Activated CD4-positive, alpha-beta T cell treated with anti-CD3 and anti-CD28 coated beads for 36 hours (primary cell): ENCODE data around the gene CYBB. TPM values are rescaled to one million over a fixed set of nuclear protein-coding genes. Genes with fewer than 3 reads are reported as not detected.

Experiments
- ATAC-seq: fragments of 200-7000 bp; cut with Tn5 transposase; one replicate; pipeline ENCODE4 v1.10.0; 2021; ENCODE audit warnings: mild to moderate bottlenecking, moderate library complexity
- CTCF ChIA-PET: fragments of 350-600 bp; sonication (Branson Sonifier 250); formaldehyde crosslinking; loops from one replicate; lab custom pipeline; 2021; ENCODE audit warnings: antibody characterized with exemption; lab: Charles Lee
- POLR2A ChIA-PET: fragments of 350-600 bp; sonication (Branson Sonifier 250); formaldehyde crosslinking; loops from one replicate; lab custom pipeline; 2021; ENCODE audit warnings: antibody characterized with exemption, inconsistent platforms; lab: Charles Lee
- DNase-seq: peaks from one replicate; pipeline ENCODE4 v3.0.0-alpha.2; 2020
- H3K27ac Mint-ChIP-seq: one replicate; pipeline ENCODE4 v1.8.0; 2021; ENCODE audit warnings: mixed read lengths
- H3K27me3 Mint-ChIP-seq: one replicate; pipeline ENCODE4 v1.8.0; 2021; ENCODE audit warnings: mixed read lengths
- H3K36me3 Mint-ChIP-seq: one replicate; pipeline ENCODE4 v1.8.0; 2021; ENCODE audit warnings: low read depth, mixed read lengths
- H3K4me1 Mint-ChIP-seq: one replicate; pipeline ENCODE4 v1.8.0; 2021; ENCODE audit warnings: mixed read lengths
- H3K4me3 Mint-ChIP-seq: one replicate; pipeline ENCODE4 v1.8.0; 2021; ENCODE audit warnings: mild to moderate bottlenecking, moderate library complexity, mixed read lengths
- H3K9me3 Mint-ChIP-seq: one replicate; pipeline ENCODE4 v1.8.0; 2021; ENCODE audit warnings: low read depth, mixed read lengths
- intact Hi-C, 2 experiments: fragments of 100-400 bp; cut with DNase I in 1 of 2; cut with micrococcal nuclease in 1 of 2; formaldehyde crosslinking; loops; one replicate each; pipeline versions ENCODE4 v1.14.2 to v1.15.1; 2022 to 2024; cut with DNase I, micrococcal nuclease
- total RNA-seq, 2 experiments: library from RNA; stranded (reverse); gene quantifications; one replicate each; pipeline ENCODE4 v1.2.3, GENCODE V29; 2021

The CYBB gene
- total RNA-seq, 2 experiments from 2014 or later, result not detected

GRCh38 chrX:37785569-37785968 is 5.7 kb downstream of the CYBB start:
- ChIA-PET POLR2A (interaction anchor here (0.8 kb wide), 1 partner anchor 40 kb away, joined by 3 read pairs; no protein-coding TSS in a partner anchor), CTCF (no interaction called here)
- intact Hi-C loops, result loop anchor here in 1 of 2 experiments (5.0 kb wide), 1 partner anchor 38 kb away; no protein-coding TSS in a partner anchor
- H3K4me1 Mint-ChIP-seq, result peaks cover 29% of the 10 kb centered on the region
- H3K9me3 Mint-ChIP-seq, result no peaks in the 10 kb centered on the region
- no peaks in the 10 kb centered on the region for H3K27me3 Mint-ChIP-seq
- DNase-seq (no peak), ATAC-seq (no peak)
- H3K27ac Mint-ChIP-seq, result no peak overlapping the region
- no peaks in the 10 kb centered on the region for H3K36me3 Mint-ChIP-seq
- H3K4me3 Mint-ChIP-seq, result no peak overlapping the region

- CTCF ChIA-PET, result interaction anchor here (0.6 to 1.0 kb wide), 2 partner anchors 8 to 26 kb away, joined by 3 read pairs; no protein-coding TSS in a partner anchor
- Mint-ChIP-seq H3K4me1 (peaks cover 29% of the 10 kb centered on the region), H3K4me3 (no peak overlapping the region), H3K27me3 (no peaks in the 10 kb centered on the region), H3K36me3 (no peaks in the 10 kb centered on the region), H3K27ac (peak overlapping the region; percentile 51), H3K9me3 (no peaks in the 10 kb centered on the region)
- ATAC-seq (peak; percentile 74), DNase-seq (no peak)
- POLR2A ChIA-PET, result interaction anchor here (0.8 kb wide), 1 partner anchor 41 kb away, joined by 3 read pairs; no protein-coding TSS in a partner anchor
- intact Hi-C loops, result loop anchor here in 1 of 2 experiments (5.0 kb wide), 1 partner anchor 40 kb away; no protein-coding TSS in a partner anchor
These were observed 7.0 kb downstream of the CYBB start for GRCh38 chrX:37786624-37787422.

GRCh38 chrX:37787423-37787869 is 7.6 kb downstream of the CYBB start:
- no peaks in the 10 kb centered on the region for H3K27me3 Mint-ChIP-seq
- no peak for DNase-seq
- ChIA-PET POLR2A (no interaction called here), CTCF (interaction anchor here (0.6 to 1.0 kb wide), 2 partner anchors 9 to 27 kb away, joined by 3 read pairs; no protein-coding TSS in a partner anchor)
- H3K9me3 Mint-ChIP-seq, result no peaks in the 10 kb centered on the region
- peaks cover 29% of the 10 kb centered on the region for H3K4me1 Mint-ChIP-seq
- H3K4me3 Mint-ChIP-seq, result no peak overlapping the region
- H3K27ac Mint-ChIP-seq, result no peak overlapping the region
- intact Hi-C loops, result loop anchor here in 1 of 2 experiments (5.0 kb wide), 1 partner anchor 40 kb away; no protein-coding TSS in a partner anchor
- no peak for ATAC-seq
- no peaks in the 10 kb centered on the region for H3K36me3 Mint-ChIP-seq

GRCh38 chrX:37796310-37796709 is 16.5 kb downstream of the CYBB start:
- no peak overlapping the region for H3K27ac Mint-ChIP-seq
- no peaks in the 10 kb centered on the region for H3K36me3 Mint-ChIP-seq
- peaks cover 15% of the 10 kb centered on the region for H3K4me1 Mint-ChIP-seq
- no peaks in the 10 kb centered on the region for H3K27me3 Mint-ChIP-seq
- H3K9me3 Mint-ChIP-seq, result no peaks in the 10 kb centered on the region
- no peak for ATAC-seq
- CTCF ChIA-PET, result no interaction called here
- no peak for DNase-seq
- POLR2A ChIA-PET, result no interaction called here
- intact Hi-C loops, result no loop called here
- H3K4me3 Mint-ChIP-seq, result no peak overlapping the region

GRCh38 chrX:37796805-37797204 is 16.9 kb downstream of the CYBB start:
- no peaks in the 10 kb centered on the region for H3K27me3 Mint-ChIP-seq
- no peaks in the 10 kb centered on the region for H3K9me3 Mint-ChIP-seq
- H3K27ac Mint-ChIP-seq, result no peak overlapping the region
- DNase-seq (no peak), ATAC-seq (peak; percentile 39)
- intact Hi-C loops, result no loop called here
- H3K36me3 Mint-ChIP-seq, result no peaks in the 10 kb centered on the region
- ChIA-PET POLR2A (no interaction called here), CTCF (no interaction called here)
- no peak overlapping the region for H3K4me3 Mint-ChIP-seq
- peaks cover 15% of the 10 kb centered on the region for H3K4me1 Mint-ChIP-seq

- CTCF ChIA-PET, result no interaction called here
- H3K4me3 Mint-ChIP-seq, result no peak overlapping the region
- intact Hi-C loops, result no loop called here
These were observed 20.1 kb downstream of the CYBB start for GRCh38 chrX:37799936-37800335.

GRCh38 chrX:37800717-37801116 is 20.9 kb downstream of the CYBB start:
- intact Hi-C loops, result no loop called here
- Mint-ChIP-seq H3K27me3 (no peaks in the 10 kb centered on the region), H3K27ac (no peak overlapping the region), H3K4me3 (no peak overlapping the region), H3K36me3 (no peaks in the 10 kb centered on the region), H3K4me1 (peaks cover 15% of the 10 kb centered on the region), H3K9me3 (no peaks in the 10 kb centered on the region)
- ChIA-PET CTCF (no interaction called here), POLR2A (no interaction called here)
- DNase-seq, result no peak
- ATAC-seq, result no peak

More at GRCh38 chrX:37799936-37800335, 20.1 kb downstream of the CYBB start:
- Mint-ChIP-seq H3K36me3 (no peaks in the 10 kb centered on the region), H3K27ac (no peak overlapping the region), H3K4me1 (peaks cover 15% of the 10 kb centered on the region), H3K27me3 (no peaks in the 10 kb centered on the region), H3K9me3 (no peaks in the 10 kb centered on the region)
- no peak for ATAC-seq
- POLR2A ChIA-PET, result no interaction called here
- DNase-seq, result no peak

- ATAC-seq, result no peak
- H3K9me3 Mint-ChIP-seq, result no peaks in the 10 kb centered on the region
- no peak overlapping the region for H3K27ac Mint-ChIP-seq
- H3K4me1 Mint-ChIP-seq, result peaks cover 3% of the 10 kb centered on the region
- no peak for DNase-seq
- no peaks in the 10 kb centered on the region for H3K27me3 Mint-ChIP-seq
- no peaks in the 10 kb centered on the region for H3K36me3 Mint-ChIP-seq
- H3K4me3 Mint-ChIP-seq, result no peak overlapping the region
- ChIA-PET CTCF (no interaction called here), POLR2A (no interaction called here)
- intact Hi-C loops, result no loop called here
These were observed 22.2 kb downstream of the CYBB start for GRCh38 chrX:37802028-37802427.

- Mint-ChIP-seq H3K4me3 (no peak overlapping the region), H3K4me1 (no peaks in the 10 kb centered on the region), H3K36me3 (no peaks in the 10 kb centered on the region), H3K27ac (no peak overlapping the region), H3K27me3 (no peaks in the 10 kb centered on the region), H3K9me3 (no peaks in the 10 kb centered on the region)
- DNase-seq (no peak), ATAC-seq (no peak)
- intact Hi-C loops, result no loop called here
- CTCF ChIA-PET, result interaction anchor here (1.1 to 1.9 kb wide), 2 partner anchors 22 to 36 kb away, joined by 3 to 10 read pairs; no protein-coding TSS in a partner anchor
- POLR2A ChIA-PET, result interaction anchor here (0.7 kb wide), 1 partner anchor 57 kb away, joined by 3 read pairs; no protein-coding TSS in a partner anchor
These were observed 23.2 kb downstream of the CYBB start for GRCh38 chrX:37803057-37803456.

GRCh38 chrX:37809970-37810369 is 30.1 kb downstream of the CYBB start:
- DNase-seq (no peak), ATAC-seq (no peak)
- Mint-ChIP-seq H3K4me3 (no peak overlapping the region), H3K4me1 (no peaks in the 10 kb centered on the region), H3K36me3 (no peaks in the 10 kb centered on the region), H3K27me3 (no peaks in the 10 kb centered on the region), H3K9me3 (no peaks in the 10 kb centered on the region), H3K27ac (no peak overlapping the region)
- POLR2A ChIA-PET, result no interaction called here
- intact Hi-C loops, result no loop called here
- CTCF ChIA-PET, result interaction anchor here (0.6 to 1.6 kb wide), 2 partner anchors 22 to 31 kb away, joined by 3 to 4 read pairs; no protein-coding TSS in a partner anchor

- ChIA-PET POLR2A (no interaction called here), CTCF (interaction anchor here (1.3 kb wide), 2 partner anchors 13 to 66 kb away, joined by 3 to 4 read pairs; no protein-coding TSS in a partner anchor)
- no peak overlapping the region for H3K27ac Mint-ChIP-seq
- intact Hi-C loops, result no loop called here
- ATAC-seq (no peak), DNase-seq (no peak)
- H3K27me3 Mint-ChIP-seq, result no peaks in the 10 kb centered on the region
- H3K36me3 Mint-ChIP-seq, result no peaks in the 10 kb centered on the region
- no peak overlapping the region for H3K4me3 Mint-ChIP-seq
- no peaks in the 10 kb centered on the region for H3K4me1 Mint-ChIP-seq
- no peaks in the 10 kb centered on the region for H3K9me3 Mint-ChIP-seq
These were observed 32.3 kb downstream of the CYBB start for GRCh38 chrX:37812110-37812509.
